ENCODE data around the gene TRIP11. TPM values are rescaled to one million over a fixed set of nuclear protein-coding genes. Genes with fewer than 3 reads are reported as not detected.

Gene TRIP11
- total RNA-seq, 2 experiments from 2014 or later = 15.1 to 44.4 TPM

DNA sequence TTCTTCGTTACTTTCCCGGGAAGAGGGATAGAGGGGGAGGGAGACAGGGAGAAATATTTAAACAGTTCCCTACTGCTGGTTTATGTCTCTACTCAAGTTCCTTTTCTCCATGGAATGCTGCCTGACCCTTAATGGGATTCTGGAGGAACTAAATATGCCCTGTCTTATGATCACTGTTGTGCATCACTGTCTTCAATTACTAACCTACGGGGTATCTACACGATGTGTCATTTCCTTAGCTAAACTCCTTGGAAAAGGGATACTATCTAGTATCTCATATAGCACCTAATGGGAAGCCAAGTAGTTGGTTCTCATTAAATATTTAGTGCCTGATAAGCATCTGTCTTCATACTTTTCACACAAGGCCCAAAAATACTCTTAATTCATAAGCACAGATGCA is 54.9 kb downstream of the TRIP11 start:
- H3K9me2 ChIP-seq (ENCODE audit: insufficient read depth, low read length) = no peaks in the 10 kb centered on the region
- BruUV-seq (replicated peaks) = no TSS peak
- H3K36me3 ChIP-seq (ENCODE audit: insufficient read depth, low read length) = peaks cover 84% of the 10 kb centered on the region
- no peak overlapping the region for H3K4me3 ChIP-seq (ENCODE audit: low read depth, low read length, poor library complexity, severe bottlenecking)
- no peak overlapping the region for H3K27ac ChIP-seq (ENCODE audit: low read depth, low read length, poor library complexity, severe bottlenecking)
- H2AFZ ChIP-seq (ENCODE audit: low read length) = no peak overlapping the region
- CTCF ChIA-PET (ENCODE audit: unreplicated experiment) = no interaction called here
- no peaks in the 10 kb centered on the region for H4K20me1 ChIP-seq (ENCODE audit: insufficient read depth, low read length)
- no peaks in the 10 kb centered on the region for H3K79me2 ChIP-seq (ENCODE audit: insufficient read depth, low read depth, low read length)
- intact Hi-C loops (cut with micrococcal nuclease; ENCODE audit: unreplicated experiment) = no loop called here
- DNase-seq (ENCODE audit: low spot score) = no peak
- no peak overlapping the region for H3K4me2 ChIP-seq (ENCODE audit: low read length)
- no peaks in the 10 kb centered on the region for H3K4me1 ChIP-seq (ENCODE audit: insufficient read depth, low read length, poor library complexity, severe bottlenecking)
- no peak for TF ChIP-seq EZH2phosphoT487 (IDR thresholded peaks at IDR 0.05; ENCODE audit: borderline replicate concordance, low read depth, low read length)
- TF ChIP-seq, protein P1, sequence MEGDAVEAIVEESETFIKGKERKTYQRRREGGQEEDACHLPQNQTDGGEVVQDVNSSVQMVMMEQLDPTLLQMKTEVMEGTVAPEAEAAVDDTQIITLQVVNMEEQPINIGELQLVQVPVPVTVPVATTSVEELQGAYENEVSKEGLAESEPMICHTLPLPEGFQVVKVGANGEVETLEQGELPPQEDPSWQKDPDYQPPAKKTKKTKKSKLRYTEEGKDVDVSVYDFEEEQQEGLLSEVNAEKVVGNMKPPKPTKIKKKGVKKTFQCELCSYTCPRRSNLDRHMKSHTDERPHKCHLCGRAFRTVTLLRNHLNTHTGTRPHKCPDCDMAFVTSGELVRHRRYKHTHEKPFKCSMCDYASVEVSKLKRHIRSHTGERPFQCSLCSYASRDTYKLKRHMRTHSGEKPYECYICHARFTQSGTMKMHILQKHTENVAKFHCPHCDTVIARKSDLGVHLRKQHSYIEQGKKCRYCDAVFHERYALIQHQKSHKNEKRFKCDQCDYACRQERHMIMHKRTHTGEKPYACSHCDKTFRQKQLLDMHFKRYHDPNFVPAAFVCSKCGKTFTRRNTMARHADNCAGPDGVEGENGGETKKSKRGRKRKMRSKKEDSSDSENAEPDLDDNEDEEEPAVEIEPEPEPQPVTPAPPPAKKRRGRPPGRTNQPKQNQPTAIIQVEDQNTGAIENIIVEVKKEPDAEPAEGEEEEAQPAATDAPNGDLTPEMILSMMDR (conservative IDR thresholded peaks at IDR 0.05; ENCODE audit: low read length) = no peak
- no peaks in the 10 kb centered on the region for H3K9me3 ChIP-seq (ENCODE audit: low read length)
- POLR2A ChIA-PET = interaction anchor here (0.6 to 2.2 kb wide), 3 partner anchors 10 to 320 kb away, joined by 3 to 8 read pairs (median 4); no protein-coding TSS in a partner anchor

DNA sequence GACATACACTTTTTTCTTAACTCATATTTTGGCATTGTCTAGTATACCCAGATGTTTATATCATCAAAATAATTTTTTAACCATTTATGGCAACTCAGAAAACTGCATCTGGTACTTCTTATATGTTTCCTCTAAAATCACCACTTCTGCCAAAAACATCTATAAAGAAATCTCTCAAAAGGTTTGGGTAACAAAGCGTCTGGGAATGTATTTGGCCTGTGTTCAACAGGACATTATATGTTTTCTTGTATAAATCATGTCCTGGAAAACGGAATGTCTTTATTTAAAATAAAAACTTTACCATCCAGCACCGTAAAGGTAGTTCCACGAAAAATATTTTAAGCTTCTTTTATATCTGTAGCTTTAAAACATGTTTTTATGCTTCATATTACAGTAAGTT is 56.3 kb downstream of the TRIP11 start:
- Histone ChIP-seq H3K27ac (ENCODE audit: low read depth, low read length, poor library complexity, severe bottlenecking) (no peak overlapping the region), H2AFZ (ENCODE audit: low read length) (no peak overlapping the region), H3K9me2 (ENCODE audit: insufficient read depth, low read length) (no peaks in the 10 kb centered on the region), H3K4me3 (ENCODE audit: low read depth, low read length, poor library complexity, severe bottlenecking) (no peak overlapping the region), H3K79me2 (ENCODE audit: insufficient read depth, low read depth, low read length) (no peaks in the 10 kb centered on the region), H4K20me1 (ENCODE audit: insufficient read depth, low read length) (no peaks in the 10 kb centered on the region), H3K4me1 (ENCODE audit: insufficient read depth, low read length, poor library complexity, severe bottlenecking) (no peaks in the 10 kb centered on the region), H3K4me2 (ENCODE audit: low read length) (no peak overlapping the region), H3K36me3 (ENCODE audit: insufficient read depth, low read length) (peaks cover 75% of the 10 kb centered on the region), H3K9me3 (ENCODE audit: low read length) (no peaks in the 10 kb centered on the region)
- no peak for DNase-seq (ENCODE audit: low spot score)
- no TSS peak for BruUV-seq (replicated peaks)
- TF ChIP-seq EZH2phosphoT487 (IDR thresholded peaks at IDR 0.05; ENCODE audit: borderline replicate concordance, low read depth, low read length) = no peak
- TF ChIP-seq, protein P1 (conservative IDR thresholded peaks at IDR 0.05; ENCODE audit: low read length) = no peak
- ChIA-PET POLR2A (interaction anchor here (0.6 kb wide), 1 partner anchor 88 kb away, joined by 4 read pairs; no protein-coding TSS in a partner anchor), CTCF (ENCODE audit: unreplicated experiment) (no interaction called here)
- intact Hi-C loops (cut with micrococcal nuclease; ENCODE audit: unreplicated experiment) = no loop called here

DNA sequence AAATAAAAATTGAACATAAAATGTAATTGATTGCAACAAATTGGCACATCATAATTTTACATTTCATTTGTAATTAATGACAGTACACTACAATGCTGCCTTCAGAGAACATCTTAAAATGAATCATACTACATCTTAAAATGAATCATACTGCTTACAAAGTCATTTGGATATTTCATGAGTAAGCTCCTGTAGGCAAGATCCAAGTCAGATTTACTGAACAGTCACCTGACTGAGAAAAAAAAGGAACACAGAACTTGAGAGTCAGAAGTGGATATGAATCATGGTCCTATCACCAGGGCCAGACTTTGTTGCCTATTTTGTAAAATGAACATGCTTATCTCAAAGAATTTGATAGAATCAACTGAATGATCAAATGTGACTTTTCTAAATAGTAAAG is 59.7 kb downstream of the TRIP11 start:
- Histone ChIP-seq H3K4me3 (ENCODE audit: low read depth, low read length, poor library complexity, severe bottlenecking) (no peak overlapping the region), H3K9me2 (ENCODE audit: insufficient read depth, low read length) (no peaks in the 10 kb centered on the region), H3K27ac (ENCODE audit: low read depth, low read length, poor library complexity, severe bottlenecking) (no peak overlapping the region), H4K20me1 (ENCODE audit: insufficient read depth, low read length) (no peaks in the 10 kb centered on the region), H2AFZ (ENCODE audit: low read length) (no peak overlapping the region), H3K4me2 (ENCODE audit: low read length) (no peak overlapping the region), H3K9me3 (ENCODE audit: low read length) (no peaks in the 10 kb centered on the region), H3K36me3 (ENCODE audit: insufficient read depth, low read length) (peaks cover 55% of the 10 kb centered on the region), H3K4me1 (ENCODE audit: insufficient read depth, low read length, poor library complexity, severe bottlenecking) (no peaks in the 10 kb centered on the region), H3K79me2 (ENCODE audit: insufficient read depth, low read depth, low read length) (no peaks in the 10 kb centered on the region)
- DNase-seq (ENCODE audit: low spot score) = no peak
- TF ChIP-seq, protein P1 (conservative IDR thresholded peaks at IDR 0.05; ENCODE audit: low read length) = no peak
- no peak for TF ChIP-seq EZH2phosphoT487 (IDR thresholded peaks at IDR 0.05; ENCODE audit: borderline replicate concordance, low read depth, low read length)
- ChIA-PET CTCF (ENCODE audit: unreplicated experiment) (no interaction called here), POLR2A (interaction anchor here (0.6 to 0.7 kb wide), 2 partner anchors 34 to 103 kb away, joined by 3 read pairs; no protein-coding TSS in a partner anchor)
- no TSS peak for BruUV-seq (replicated peaks)
- intact Hi-C loops (cut with micrococcal nuclease; ENCODE audit: unreplicated experiment) = no loop called here

Measured in OCI-LY7 (cell line).